ENCODE data around the gene LGR6. TPM values are rescaled to one million over a fixed set of nuclear protein-coding genes. Genes with fewer than 3 reads are reported as not detected.

LGR6 gene
- total and polyA plus RNA-seq, 3 donors from 2014 or later: 8.1 to 18.4 (median 8.3) TPM

DNA sequence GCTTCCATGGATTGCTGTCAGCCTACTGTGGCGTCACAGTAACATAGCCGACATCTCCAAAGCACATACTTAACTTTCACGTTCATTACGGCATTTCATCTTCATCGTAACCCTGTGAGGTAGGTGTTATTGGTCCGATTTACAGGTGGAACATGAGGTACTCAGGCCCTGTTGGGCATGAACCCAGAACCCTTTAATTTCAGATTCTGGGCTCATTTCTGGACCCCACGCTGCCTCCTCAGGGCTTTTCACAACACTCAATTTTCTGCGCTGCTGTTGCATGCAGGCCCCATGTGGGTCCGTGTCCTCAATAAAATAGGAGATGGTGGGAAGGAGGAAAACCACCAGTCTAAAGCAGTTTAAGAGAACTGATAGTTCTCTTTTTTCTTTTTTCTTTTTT, 108.6 kb downstream of the LGR6 start:
- Histone ChIP-seq H3K27ac (no peak overlapping the region), H3K9me3 (no peaks in the 10 kb centered on the region), H3K27me3 (no peaks in the 10 kb centered on the region), H3K4me3 (no peak overlapping the region), H3K36me3 (ENCODE audit: low read depth, missing control alignments) (no peaks in the 10 kb centered on the region), H3K4me1 (no peaks in the 10 kb centered on the region)
- no peak for TF ChIP-seq POLR2A (IDR thresholded peaks at IDR 0.05)
- TF ChIP-seq, protein P1, sequence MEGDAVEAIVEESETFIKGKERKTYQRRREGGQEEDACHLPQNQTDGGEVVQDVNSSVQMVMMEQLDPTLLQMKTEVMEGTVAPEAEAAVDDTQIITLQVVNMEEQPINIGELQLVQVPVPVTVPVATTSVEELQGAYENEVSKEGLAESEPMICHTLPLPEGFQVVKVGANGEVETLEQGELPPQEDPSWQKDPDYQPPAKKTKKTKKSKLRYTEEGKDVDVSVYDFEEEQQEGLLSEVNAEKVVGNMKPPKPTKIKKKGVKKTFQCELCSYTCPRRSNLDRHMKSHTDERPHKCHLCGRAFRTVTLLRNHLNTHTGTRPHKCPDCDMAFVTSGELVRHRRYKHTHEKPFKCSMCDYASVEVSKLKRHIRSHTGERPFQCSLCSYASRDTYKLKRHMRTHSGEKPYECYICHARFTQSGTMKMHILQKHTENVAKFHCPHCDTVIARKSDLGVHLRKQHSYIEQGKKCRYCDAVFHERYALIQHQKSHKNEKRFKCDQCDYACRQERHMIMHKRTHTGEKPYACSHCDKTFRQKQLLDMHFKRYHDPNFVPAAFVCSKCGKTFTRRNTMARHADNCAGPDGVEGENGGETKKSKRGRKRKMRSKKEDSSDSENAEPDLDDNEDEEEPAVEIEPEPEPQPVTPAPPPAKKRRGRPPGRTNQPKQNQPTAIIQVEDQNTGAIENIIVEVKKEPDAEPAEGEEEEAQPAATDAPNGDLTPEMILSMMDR (IDR thresholded peaks at IDR 0.05): no peak
- intact Hi-C loops (cut with DNase I; ENCODE audit: low total_unique reads): no loop called here
- WGBS, 2 donors: 96 to 98% methylated on average over 9 of the region's 9 CpGs
- DNase-seq: no peak

DNA sequence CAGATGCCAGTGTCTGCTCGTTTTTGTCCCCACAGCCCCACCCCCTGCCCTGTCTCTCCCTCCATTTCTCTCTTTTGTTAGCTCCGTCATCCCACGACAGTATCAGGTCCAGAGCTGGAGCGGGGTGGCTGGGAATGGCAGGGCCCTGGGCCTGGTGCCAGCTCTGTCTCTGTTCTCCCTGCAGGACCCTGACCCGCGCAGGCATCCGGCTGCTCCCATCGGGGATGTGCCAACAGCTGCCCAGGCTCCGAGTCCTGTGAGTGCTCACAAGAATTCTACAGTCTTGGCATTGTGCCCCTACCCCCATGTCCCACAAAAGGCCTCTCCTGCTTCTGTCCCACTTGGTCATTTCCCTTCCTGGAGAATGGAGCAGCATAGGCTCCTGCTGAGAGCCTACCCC, 110.8 kb downstream of the LGR6 start:
- H3K4me1 ChIP-seq: no peaks in the 10 kb centered on the region
- no peak for TF ChIP-seq POLR2A (IDR thresholded peaks at IDR 0.05)
- TF ChIP-seq, protein P1 (IDR thresholded peaks at IDR 0.05): no peak
- no peak overlapping the region for H3K4me3 ChIP-seq
- no peaks in the 10 kb centered on the region for H3K9me3 ChIP-seq
- peak; percentile 23 for DNase-seq
- intact Hi-C loops (cut with DNase I; ENCODE audit: low total_unique reads): no loop called here
- H3K27me3 ChIP-seq: no peaks in the 10 kb centered on the region
- H3K27ac ChIP-seq: no peak overlapping the region
- no peaks in the 10 kb centered on the region for H3K36me3 ChIP-seq (ENCODE audit: low read depth, missing control alignments)
- 80 to 89% methylated on average over 9 of the region's 9 CpGs for WGBS, 2 donors

DNA sequence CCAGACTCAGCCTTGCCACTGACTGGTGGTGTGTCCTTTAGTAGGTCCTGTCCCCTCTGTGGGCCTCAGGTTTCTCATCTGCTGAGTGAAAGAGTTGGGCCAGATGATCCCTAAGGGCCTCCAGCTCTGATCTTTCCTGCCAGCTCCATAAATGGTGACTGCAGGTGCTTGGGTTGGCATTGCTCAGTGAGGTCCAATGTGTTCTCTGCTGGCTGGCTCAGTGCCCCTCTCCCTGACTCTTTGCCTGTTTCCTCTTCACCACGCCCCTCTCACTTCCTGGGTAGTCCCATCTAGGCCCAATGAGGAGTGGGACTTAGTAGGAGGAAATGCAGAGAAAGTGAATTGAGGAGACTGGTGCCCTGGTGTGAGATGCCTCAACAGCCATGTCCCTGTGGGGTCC, 111.6 kb downstream of the LGR6 start:
- Histone ChIP-seq H3K4me1 (no peaks in the 10 kb centered on the region), H3K36me3 (ENCODE audit: low read depth, missing control alignments) (no peaks in the 10 kb centered on the region), H3K27me3 (no peaks in the 10 kb centered on the region), H3K9me3 (no peaks in the 10 kb centered on the region), H3K4me3 (no peak overlapping the region), H3K27ac (no peak overlapping the region)
- intact Hi-C loops (cut with DNase I; ENCODE audit: low total_unique reads): no loop called here
- WGBS, 2 donors: 79 to 86% methylated on average over 1 of the region's 1 CpG
- no peak for DNase-seq
- TF ChIP-seq POLR2A (IDR thresholded peaks at IDR 0.05): no peak
- TF ChIP-seq, protein P1 (IDR thresholded peaks at IDR 0.05): no peak

DNA sequence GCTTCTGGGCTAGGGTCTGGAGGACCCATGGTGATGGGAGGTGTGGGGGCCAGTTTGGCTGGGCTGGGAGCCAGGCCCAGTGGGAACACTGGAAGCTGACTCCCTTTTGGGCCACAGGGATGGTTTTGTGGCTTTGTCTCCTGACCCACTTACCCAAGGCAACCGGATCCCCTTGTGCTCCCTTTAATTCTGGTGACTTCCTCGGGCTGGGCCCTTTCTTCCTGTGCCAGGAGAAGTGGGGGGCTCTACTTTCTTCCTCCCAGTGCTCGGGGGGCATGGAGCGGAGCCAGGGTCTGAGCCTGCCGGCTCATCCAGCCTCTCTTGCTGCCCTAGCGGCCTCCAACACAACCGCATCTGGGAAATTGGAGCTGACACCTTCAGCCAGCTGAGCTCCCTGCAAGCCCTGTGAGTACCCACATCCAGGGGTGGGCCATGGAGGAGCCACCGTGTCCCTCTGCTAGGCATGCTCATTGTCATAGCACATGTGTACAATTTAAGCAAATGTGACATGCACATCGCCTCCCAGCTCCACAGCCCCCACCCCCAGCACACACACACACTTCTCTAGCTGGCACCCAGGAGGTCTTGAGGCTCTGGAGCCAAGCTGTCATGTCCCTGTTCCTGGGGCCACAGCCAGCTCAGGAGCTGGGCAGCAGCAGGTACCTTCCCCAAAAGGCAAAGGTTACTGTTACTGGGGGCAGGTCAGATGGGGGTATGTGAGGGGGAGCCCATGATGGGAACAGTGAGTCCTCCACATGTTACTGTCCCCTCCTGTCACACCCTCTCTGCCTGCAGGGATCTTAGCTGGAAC, 113.1 kb downstream of the LGR6 start:
- Histone ChIP-seq H3K4me1 (no peaks in the 10 kb centered on the region), H3K4me3 (no peak overlapping the region), H3K36me3 (ENCODE audit: low read depth, missing control alignments) (no peaks in the 10 kb centered on the region), H3K27me3 (no peaks in the 10 kb centered on the region), H3K9me3 (no peaks in the 10 kb centered on the region), H3K27ac (no peak overlapping the region)
- no peak for DNase-seq
- 82 to 91% methylated on average over 7 to 9 of the region's 9 CpGs for WGBS, 2 donors
- intact Hi-C loops (cut with DNase I; ENCODE audit: low total_unique reads): no loop called here
- TF ChIP-seq, protein P1 (IDR thresholded peaks at IDR 0.05): no peak
- no peak for TF ChIP-seq POLR2A (IDR thresholded peaks at IDR 0.05)

All from testis (tissue), 3 donors.